DMS114 treated with DMSO at 0.1 percent for 48 hours (cell line): ENCODE data around the gene PDSS2.
"Not testable (repeated sequence)": the region's sequence is repeated elsewhere in the genome, so short reads cannot be mapped to it uniquely, and the experiment has no call there.

Experiments
- DNase-seq: peaks from one replicate; lab custom pipeline; 2025; ENCODE audit not compliant: unreplicated experiment; lab: John Stamatoyannopoulos, UW

The PDSS2 gene

GRCh38 chr6:107125771-107126170, 333.6 kb downstream of the PDSS2 start:
- DNase-seq: no peak

- DNase-seq: no peak
Measured at GRCh38 chr6:107124934-107125348, 334.4 kb downstream of the PDSS2 start.

GRCh38 chr6:107123501-107123900, 335.9 kb downstream of the PDSS2 start:
- DNase-seq: no peak

DNA sequence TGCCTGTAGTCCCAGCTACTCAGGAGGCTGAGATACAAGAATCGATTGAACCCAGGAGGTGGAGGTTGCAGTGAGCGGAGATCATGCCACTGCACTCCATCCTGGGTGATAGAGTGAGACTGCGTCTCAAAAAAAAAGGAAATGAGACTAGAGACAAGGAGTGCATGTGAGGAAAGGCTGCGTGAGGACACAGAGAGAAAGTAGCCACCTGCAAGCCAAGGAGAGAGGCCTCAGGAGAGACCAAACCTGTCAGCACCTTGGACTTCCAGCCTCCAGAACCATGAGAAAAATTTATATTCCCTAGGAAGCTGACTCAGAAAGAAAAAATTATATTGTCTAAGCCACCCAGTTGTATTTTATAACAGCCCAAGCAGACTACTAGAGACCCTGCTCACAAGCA, 336.6 kb downstream of the PDSS2 start:
- DNase-seq: no peak

DNA sequence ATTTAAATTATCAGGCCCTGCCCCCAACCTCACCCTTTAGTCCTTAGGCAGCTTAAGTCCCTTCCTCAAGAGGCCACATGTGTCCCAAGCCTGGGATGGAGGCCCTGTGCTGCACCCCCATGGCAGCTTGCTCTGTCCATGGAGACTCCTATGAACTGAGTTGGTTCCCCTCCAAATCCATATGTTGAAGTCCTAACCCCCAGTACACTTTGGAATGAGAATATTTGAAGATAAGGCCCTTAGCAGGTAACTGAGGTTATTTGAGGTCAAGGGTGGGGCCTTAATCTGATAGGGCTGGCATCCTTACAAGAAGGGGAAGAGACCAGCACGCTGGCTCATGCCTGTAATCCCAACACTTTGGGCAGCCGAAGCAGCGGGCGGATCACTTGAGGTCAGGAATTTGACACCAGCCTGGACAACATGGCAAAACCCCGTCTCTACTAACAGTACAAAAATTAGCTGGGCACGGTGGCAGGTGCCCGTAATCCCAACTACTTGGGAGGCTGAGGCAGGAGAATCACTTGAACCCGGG, 337.3 kb downstream of the PDSS2 start:
- DNase-seq: no peak

- no peak for DNase-seq
Measured at GRCh38 chr6:107121266-107121665, 338.1 kb downstream of the PDSS2 start.

DNA sequence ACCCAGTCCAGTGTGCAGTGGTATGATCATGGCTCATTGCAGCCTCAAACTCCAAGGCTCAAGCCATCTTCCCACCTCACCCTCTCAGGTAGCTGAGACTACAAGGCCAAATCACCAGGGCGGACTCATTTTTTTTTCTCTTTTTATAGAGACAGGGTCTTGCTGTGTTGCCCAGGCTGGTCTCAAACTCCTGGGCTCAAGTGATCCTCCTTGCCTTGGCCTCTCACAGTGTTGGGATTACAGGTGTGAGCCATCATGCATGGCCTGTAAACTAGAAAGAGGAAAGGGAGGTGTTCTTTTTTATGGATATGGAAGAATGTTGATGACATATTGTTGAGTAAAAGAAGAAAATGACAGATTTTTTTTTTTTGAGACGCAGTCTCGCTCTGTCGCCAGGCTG, 339.0 kb downstream of the PDSS2 start:
- no peak for DNase-seq

- no peak for DNase-seq
Measured at GRCh38 chr6:107118976-107119375, 340.4 kb downstream of the PDSS2 start.

DNA sequence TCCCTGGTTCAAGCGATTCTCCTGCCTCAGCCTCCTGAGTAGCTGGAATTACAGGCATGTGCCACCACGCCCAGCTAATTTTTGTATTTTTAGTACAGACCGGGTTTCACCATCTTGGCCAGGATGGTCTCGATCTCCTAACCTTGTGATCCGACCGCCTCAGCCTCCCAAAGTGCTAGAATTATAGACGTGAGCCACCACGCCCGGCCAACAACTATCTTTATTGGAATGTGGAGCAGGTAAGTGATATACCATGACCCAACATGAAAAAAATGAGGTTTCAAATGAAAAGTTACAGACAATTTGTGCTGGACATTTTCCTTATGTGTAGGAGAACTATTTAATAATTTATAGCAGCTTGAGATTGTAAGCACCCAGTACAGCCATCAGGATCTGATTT, 340.8 kb downstream of the PDSS2 start:
- not testable (repeated sequence) for DNase-seq

DNA sequence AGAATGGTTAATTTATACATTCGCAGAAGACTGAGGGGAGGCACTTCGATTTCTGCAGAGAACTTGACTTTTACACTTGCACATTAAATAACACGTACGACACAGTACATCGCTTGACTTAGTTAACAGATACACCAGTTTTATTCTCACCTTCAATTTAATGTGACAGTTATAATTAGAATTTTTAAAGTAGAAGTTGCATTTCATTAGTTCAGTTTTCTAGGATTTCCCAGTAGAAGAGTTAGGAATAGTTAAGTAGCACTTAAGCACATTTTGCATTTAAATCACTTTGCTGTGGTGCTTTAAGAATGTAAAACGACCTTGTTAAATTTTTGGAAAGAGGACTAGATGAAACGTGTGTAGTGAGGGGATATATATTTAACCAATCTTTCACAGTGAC, 342.4 kb downstream of the PDSS2 start:
- DNase-seq: no peak

GRCh38 chr6:107116328-107116892, 343.0 kb downstream of the PDSS2 start:
- DNase-seq: peak; percentile 64

GRCh38 chr6:107115695-107116327, 343.6 kb downstream of the PDSS2 start:
- DNase-seq: no peak

- DNase-seq: no peak
Measured at GRCh38 chr6:107114926-107115694, 344.3 kb downstream of the PDSS2 start, which contains the start of gene BEND3. Gene BEND3, minus strand, starts transcription at chr6:107115515. Its CDS starts 16,230 bp downstream, at chr6:107099285.

DNA sequence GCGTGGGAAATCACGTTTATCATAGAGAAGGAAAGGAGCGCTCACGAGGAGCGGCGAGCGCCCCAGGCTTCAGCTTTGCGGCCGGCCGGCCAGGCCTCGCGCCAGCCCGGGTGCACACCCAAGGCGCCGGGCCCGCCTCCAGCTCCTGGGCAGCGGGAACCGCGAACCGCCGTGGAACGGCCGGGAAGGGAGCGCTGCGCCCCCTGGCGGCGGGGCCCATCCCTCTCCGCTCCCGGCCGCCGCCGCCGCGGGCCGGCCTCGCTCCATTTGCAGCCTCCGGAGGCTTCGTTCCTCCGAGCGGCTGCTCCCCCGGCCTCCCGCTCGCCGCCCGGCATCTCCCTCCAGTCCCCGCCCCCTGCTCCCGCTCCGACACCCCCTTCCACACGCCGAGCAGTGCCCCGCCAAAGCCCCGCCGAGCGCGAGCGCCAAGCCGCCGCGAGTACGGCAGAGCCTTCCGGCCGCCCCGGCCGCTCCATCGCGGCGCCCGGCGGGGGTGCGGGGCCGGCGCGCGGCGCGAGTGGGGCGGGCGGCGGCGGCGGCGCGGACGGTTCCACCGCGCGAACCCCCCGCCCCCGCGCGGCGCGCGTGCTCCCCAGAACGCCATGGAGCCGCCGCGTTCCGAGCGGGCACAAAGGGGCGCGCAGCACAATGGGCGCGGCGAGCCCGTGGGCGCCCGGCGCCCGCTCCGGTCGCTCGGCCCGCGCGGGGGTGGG, 345.0 kb downstream of the PDSS2 start:
- peak; percentile 46 for DNase-seq

DNA sequence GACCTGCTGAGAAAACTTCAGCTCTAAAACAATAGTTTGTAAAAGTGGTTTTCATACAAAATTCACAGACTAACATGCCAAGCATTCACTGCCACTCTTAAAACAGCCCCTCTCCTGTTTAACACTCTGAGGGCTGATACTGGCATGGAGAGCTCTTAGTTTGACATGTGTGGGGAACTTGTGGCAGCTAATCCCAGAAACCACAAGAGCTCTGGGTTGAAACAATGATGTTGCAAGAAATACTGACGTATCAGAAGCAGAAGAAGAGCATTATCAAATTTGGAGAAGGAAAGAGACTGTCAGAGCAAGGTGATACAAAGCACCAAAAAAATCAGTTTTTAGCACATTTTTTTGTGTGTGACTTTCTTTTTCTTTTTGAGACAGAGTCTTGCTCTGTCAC, 349.2 kb downstream of the PDSS2 start:
- no peak for DNase-seq

DNA sequence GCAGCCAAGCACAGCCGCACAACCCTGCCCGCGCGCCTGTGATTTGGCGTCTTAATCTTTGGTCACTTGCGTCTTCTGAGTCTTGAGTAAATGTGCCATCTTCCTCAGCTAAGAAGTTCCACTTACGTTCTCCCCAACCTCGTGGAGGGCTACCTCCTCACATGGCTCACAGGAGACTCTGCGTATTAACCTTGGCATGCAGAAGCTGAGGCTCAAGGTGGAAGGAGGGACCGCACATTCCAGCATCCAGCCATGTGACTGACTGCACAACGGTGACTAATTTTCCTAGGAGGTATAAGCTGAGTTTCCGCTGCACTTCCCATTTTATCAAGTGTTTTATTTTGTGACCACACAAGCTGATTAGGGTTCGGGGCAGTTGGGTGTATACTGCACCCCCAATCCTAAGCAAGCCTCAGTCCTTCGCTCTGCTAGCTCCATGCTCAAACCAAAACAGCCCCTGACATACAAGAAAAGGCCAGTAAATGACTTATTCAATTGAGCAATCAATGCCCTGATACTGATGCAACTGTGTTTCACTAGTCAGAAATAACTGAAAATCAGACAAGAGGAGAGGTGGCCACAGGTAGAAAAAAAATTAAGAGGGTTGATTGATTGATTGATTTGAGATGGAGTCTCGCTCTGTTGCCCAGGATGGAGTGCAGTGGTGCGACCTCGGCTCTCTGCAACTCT, 351.0 kb downstream of the PDSS2 start:
- DNase-seq: no peak

DNA sequence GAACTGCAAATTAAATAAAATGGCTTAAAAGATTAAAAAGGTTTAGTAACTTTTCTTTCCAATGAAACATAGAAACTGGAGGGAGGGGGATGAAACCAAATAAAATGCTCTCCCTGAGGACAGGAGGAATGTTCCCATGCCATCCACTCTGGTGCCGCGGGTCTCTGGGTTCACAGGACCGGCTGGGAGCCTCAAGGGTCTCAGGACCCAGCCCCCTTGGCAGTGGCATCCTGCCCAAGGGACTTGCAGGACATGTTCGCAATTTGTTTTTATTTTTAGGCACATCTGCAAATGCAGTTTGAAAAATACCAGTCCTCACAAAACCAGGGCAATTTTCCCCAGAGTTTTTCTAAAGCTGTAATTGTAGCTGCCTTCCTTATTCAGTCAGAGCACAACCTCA, 351.6 kb downstream of the PDSS2 start:
- DNase-seq: no peak

GRCh38 chr6:107106165-107106564, 353.2 kb downstream of the PDSS2 start:
- DNase-seq: no peak

GRCh38 chr6:107105511-107106116, 353.8 kb downstream of the PDSS2 start:
- DNase-seq: no peak

- no peak for DNase-seq
Measured at GRCh38 chr6:107103082-107103481, 356.3 kb downstream of the PDSS2 start.
